Measurements from ENCODE around the gene GRIN1.

The GRIN1 gene

DNA sequence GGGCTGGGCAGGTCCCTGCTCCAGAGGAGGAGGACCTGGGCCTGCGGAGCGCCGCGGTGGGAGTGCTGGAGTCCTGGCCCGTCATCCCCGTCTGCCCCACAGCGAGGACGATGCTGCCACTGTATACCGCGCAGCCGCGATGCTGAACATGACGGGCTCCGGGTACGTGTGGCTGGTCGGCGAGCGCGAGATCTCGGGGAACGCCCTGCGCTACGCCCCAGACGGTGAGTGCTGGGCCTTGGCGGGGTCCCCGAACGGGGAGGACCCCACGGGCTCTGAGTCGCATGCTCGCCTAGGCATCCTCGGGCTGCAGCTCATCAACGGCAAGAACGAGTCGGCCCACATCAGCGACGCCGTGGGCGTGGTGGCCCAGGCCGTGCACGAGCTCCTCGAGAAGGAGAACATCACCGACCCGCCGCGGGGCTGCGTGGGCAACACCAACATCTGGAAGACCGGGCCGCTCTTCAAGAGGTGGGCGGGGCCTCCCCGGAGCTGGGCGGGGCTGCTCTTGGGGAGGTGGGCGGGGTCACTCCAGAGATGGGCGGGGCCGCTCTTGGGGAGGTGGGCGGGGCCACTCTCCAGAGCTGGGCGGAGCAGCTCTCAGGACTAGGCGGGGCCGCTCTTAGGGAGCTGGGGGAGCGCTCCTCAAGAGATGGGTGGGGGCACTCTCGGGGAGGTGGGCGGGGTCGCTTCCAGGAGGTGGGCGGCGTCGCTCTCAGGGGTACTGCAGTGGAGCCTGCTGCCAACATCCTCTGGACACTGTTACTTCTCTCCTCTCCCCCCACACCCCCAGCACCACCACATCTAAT lies 17.8 kb downstream of the GRIN1 start:
- DNase-seq (ENCODE audit: insufficient read length, low spot score) (no peak), FAIRE-seq (no peak)
- TF ChIP-seq, protein P1, sequence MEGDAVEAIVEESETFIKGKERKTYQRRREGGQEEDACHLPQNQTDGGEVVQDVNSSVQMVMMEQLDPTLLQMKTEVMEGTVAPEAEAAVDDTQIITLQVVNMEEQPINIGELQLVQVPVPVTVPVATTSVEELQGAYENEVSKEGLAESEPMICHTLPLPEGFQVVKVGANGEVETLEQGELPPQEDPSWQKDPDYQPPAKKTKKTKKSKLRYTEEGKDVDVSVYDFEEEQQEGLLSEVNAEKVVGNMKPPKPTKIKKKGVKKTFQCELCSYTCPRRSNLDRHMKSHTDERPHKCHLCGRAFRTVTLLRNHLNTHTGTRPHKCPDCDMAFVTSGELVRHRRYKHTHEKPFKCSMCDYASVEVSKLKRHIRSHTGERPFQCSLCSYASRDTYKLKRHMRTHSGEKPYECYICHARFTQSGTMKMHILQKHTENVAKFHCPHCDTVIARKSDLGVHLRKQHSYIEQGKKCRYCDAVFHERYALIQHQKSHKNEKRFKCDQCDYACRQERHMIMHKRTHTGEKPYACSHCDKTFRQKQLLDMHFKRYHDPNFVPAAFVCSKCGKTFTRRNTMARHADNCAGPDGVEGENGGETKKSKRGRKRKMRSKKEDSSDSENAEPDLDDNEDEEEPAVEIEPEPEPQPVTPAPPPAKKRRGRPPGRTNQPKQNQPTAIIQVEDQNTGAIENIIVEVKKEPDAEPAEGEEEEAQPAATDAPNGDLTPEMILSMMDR (IDR thresholded peaks at IDR 0.05; ENCODE audit: insufficient read depth, missing control alignments) = no peak

DNA sequence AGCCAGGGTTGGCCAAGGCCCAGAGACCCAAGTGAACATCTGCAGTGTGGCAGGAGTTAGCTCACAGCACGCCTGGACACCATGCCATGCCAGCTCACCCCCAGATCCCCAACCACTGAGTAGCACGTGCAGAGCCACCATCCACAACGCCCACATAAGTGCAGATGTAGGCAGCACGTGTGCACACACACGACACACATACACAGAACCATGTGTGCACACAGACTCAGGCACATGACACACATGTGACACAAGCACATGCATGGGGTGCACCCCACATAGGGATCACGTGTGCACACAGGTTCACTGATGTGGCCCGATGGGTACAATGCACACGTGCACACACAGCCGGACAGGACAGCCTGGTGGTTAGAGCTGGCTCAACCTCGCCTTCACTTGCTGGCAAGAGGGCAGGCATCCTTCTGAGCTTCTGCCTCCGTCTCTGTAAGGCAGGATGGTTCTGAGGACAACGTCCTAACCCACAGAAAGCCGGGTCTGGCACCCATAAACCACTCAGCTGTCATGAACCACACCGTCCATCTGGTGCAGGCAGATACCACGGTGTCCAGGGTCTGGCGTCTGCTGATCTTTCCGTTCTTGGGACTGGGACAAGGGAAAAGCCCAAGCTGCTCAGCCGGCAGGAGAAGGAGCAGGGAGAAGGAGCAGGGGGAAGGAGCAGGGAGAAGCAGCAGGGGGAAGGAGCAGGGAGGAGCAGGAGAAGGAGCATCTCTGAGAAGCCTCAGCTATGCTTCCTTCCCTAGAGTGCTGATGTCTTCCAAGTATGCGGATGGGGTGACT lies 18.9 kb downstream of the GRIN1 start:
- FAIRE-seq = no peak
- DNase-seq (ENCODE audit: insufficient read length, low spot score) = no peak
- TF ChIP-seq, protein P1 (IDR thresholded peaks at IDR 0.05; ENCODE audit: insufficient read depth, missing control alignments) = no peak

DNA sequence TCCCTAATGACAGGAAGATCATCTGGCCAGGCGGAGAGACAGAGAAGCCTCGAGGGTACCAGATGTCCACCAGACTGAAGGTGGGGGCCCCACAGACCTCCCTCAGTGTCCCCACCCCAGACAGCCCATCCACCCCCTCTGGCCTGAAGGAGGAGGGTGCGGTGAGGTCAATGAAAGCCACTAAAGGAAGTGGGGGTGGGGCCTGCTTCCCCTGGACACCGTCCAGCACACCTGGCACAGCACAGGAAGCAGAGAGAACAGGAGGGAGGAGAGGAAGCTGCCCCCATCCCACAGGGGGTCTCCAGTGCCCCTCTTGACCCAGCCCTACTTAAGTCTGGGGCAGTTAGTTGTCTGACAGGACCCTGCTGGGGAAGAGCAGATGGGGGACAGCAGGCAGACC lies 19.7 kb downstream of the GRIN1 start:
- FAIRE-seq (no peak), DNase-seq (ENCODE audit: insufficient read length, low spot score) (no peak)
- TF ChIP-seq, protein P1 (IDR thresholded peaks at IDR 0.05; ENCODE audit: insufficient read depth, missing control alignments) = no peak

DNA sequence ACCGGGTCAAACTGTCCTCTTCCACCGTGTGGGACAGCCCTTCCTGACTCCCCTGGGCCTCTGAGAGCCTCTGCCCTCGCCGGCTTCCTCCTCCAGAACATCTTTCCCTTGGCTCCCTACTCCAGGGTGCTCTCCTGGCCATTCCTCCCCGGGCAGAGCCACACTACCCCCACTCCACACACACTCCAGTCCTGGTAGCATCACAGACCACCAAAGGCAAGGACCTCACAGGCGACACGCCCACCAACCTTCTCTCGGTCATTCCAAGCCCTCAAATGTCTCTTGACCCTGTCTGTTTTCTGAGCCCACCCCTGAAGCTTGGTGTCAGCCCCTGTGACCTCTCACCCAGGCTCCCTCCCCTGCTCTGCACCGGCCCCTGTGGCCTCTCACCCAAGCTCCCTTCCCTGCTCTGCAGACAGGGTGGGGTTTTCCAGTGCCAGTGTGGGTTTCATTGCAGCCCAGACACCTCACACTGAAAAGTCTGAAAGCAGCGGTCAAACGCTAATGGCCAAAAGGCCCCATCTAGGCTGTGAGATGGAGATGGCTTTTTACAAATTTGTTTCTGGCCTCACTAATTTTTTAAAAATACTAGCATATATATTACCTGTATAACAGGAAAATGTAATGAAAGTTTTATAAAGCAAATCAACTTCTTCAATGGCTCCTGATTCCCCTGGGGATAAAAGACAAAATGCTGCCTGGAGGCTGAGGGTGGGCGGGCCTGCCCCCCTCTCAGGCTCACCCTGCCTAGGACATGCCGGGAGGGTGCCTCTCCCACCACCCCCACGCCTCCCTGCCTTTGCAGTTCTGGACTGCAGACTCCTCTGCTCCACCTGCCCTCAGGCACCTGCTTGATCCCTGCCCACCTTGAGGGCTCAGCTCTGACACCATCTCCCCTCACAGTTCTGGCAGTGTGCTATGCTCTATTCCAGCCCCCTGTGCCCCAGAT lies 20.4 kb downstream of the GRIN1 start:
- no peak for FAIRE-seq
- no peak for DNase-seq (ENCODE audit: insufficient read length, low spot score)

DNA sequence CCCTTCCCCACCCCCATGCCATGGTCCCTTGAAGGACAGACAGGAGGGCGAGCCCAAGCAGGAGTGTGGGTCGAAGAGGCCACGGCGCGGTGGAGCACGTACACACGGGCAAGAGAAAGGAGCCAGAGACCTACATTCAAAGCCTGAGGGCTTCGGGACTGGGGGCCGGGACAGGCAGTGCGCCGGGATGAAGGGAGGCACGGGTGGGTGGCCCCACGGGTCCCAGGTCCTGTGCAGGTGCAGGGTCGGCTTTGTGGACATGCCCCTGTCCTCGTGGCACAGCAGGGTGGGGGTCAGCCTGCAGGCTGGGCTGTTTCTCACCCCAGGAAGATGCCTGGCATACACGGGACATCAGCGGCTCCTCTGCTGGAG lies 21.1 kb downstream of the GRIN1 start:
- TF ChIP-seq, protein P1 (IDR thresholded peaks at IDR 0.05; ENCODE audit: insufficient read depth, missing control alignments) = no peak
- FAIRE-seq (no peak), DNase-seq (ENCODE audit: insufficient read length, low spot score) (no peak)

More for the DNA sequence above, 20.4 kb downstream of the GRIN1 start:
- TF ChIP-seq, protein P1 (IDR thresholded peaks at IDR 0.05; ENCODE audit: insufficient read depth, missing control alignments) = no peak

DNA sequence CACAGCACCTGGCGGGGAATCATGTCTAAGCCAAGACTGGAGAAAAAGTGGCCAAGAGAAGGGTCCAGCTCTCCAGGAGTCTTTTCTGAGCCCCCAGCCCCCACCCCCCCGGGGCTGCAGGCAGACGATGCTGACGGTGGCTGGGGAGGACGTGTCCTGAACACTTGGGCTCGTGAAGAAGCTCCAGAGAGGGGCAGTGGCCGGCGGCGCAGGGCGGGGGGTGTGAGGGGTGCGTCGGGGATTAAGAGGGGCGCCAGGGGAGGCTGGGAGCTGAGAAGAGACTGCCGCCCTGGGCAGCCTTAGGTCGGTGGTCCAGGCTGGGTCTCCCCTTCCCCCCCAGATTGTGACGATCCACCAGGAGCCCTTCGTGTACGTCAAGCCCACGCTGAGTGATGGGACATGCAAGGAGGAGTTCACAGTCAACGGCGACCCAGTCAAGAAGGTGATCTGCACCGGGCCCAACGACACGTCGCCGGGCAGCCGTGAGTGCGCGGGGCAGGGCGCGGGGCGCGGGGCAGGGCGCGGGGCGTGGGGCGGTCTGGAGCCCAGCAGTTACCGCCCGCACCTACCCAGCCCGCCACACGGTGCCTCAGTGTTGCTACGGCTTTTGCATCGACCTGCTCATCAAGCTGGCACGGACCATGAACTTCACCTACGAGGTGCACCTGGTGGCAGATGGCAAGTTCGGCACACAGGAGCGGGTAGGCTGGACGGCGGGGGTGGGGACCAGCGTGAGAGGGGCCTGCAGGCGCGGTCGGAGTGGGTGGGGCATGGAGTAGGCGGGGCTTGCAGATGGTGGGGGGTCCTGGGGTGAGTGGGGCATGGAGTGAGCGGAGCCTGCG lies 22.0 kb downstream of the GRIN1 start:
- TF ChIP-seq, protein P1 (IDR thresholded peaks at IDR 0.05; ENCODE audit: insufficient read depth, missing control alignments) = no peak
- no peak for DNase-seq (ENCODE audit: insufficient read length, low spot score)

More for the DNA sequence above, 22.0 kb downstream of the GRIN1 start:
- FAIRE-seq = no peak

Data from D721Med (cell line).